Karpas-422 (cell line): ENCODE data around the gene IGLL5. TPM values are rescaled to one million over a fixed set of nuclear protein-coding genes. Genes with fewer than 3 reads are reported as not detected.

Experiments
- DNase-seq: peaks from one replicate; pipeline ENCODE4 v3.0.0-alpha.2; 2015
- H2AFZ ChIP-seq: fragments of 200-600 bp; sonication (generic); 2 replicates; pipeline ENCODE4 v1.6.1; 2014; ENCODE audit warnings: antibody characterized with exemption, low read length, mixed read lengths
- H3K27ac ChIP-seq: fragments of 200-600 bp; sonication (generic); 2 replicates; pipeline ENCODE4 v1.5.1; 2014; ENCODE audit warnings: mild to moderate bottlenecking, low read length, moderate library complexity
- H3K27me3 ChIP-seq: fragments of 200-600 bp; sonication (generic); 2 replicates; pipeline ENCODE4 v1.6.1; 2014; ENCODE audit warnings: low read length, mixed read lengths
- H3K36me3 ChIP-seq: fragments of 200-600 bp; sonication (generic); 2 replicates; pipeline ENCODE4 v1.6.1; 2014; ENCODE audit warnings: low read length, mixed read lengths; ENCODE audit not compliant: insufficient read depth
- H3K4me1 ChIP-seq: fragments of 200-600 bp; sonication (generic); 2 replicates; pipeline ENCODE4 v1.6.1; 2014; ENCODE audit warnings: mild to moderate bottlenecking, low read length, mixed read lengths
- H3K4me2 ChIP-seq: fragments of 200-600 bp; sonication (generic); 2 replicates; pipeline ENCODE4 v1.6.1; 2014; ENCODE audit warnings: low read length, low read depth, mild to moderate bottlenecking; ENCODE audit not compliant: poor library complexity, severe bottlenecking
- H3K4me3 ChIP-seq: fragments of 200-600 bp; sonication (generic); 2 replicates; pipeline ENCODE4 v1.5.1; 2014; ENCODE audit warnings: mild to moderate bottlenecking, antibody characterized with exemption, low read length, mixed read lengths
- H3K79me2 ChIP-seq: fragments of 200-600 bp; sonication (generic); 2 replicates; pipeline ENCODE4 v1.6.1; 2014; ENCODE audit warnings: mild to moderate bottlenecking, low read length, mixed read lengths
- H3K9ac ChIP-seq: fragments of 200-600 bp; sonication (generic); 2 replicates; pipeline ENCODE4 v1.6.0; 2014; ENCODE audit warnings: low read length
- H3K9me2 ChIP-seq: fragments of 200-600 bp; sonication (generic), shearing (Covaris generic); replicated peaks from 2 replicates; pipeline ENCODE4 v1.6.0; 2014; ENCODE audit warnings: mild to moderate bottlenecking, low read length, moderate library complexity; ENCODE audit not compliant: insufficient read depth
- H3K9me3 ChIP-seq: fragments of 300-700, 200-600 bp; sonication (generic); 2 replicates; pipeline ENCODE4 v1.6.1; 2014; ENCODE audit warnings: low read length, mixed read lengths
- H4K20me1 ChIP-seq: fragments of 200-600 bp; sonication (generic); 2 replicates; pipeline ENCODE4 v1.6.1; 2014; ENCODE audit warnings: mild to moderate bottlenecking, antibody characterized with exemption, low read length, low read depth; ENCODE audit not compliant: insufficient read depth
- total RNA-seq: library from RNA; depleted of rRNA; stranded (reverse); fragments of >200 nt; shearing (Covaris generic); gene quantifications from 2 replicates; pipeline ENCODE4 v1.2.3, GENCODE V29; 2014; ENCODE audit warnings: low replicate concordance; rRNA removed

The IGLL5 gene
- total RNA-seq = 1.1 and 8.3 TPM in 2 replicates

GRCh38 chr22:22887621-22888503 lies at the start of gene IGLL5:
IGLL5 (plus strand) TSS chr22:22887816; CDS start chr22:22888054, 238 bp downstream.
- peaks cover 7% of the 10 kb centered on the region for H4K20me1 ChIP-seq
- H3K79me2 ChIP-seq = no peaks in the 10 kb centered on the region
- peak within 1 kb of the TSS; percentile 59 for H3K4me3 ChIP-seq
- peaks cover 99% of the 10 kb centered on the region for H3K4me1 ChIP-seq
- no peaks in the 10 kb centered on the region for H3K9me3 ChIP-seq
- peak; percentile 56 for DNase-seq
- no peaks in the 10 kb centered on the region for H3K9me2 ChIP-seq
- no peaks in the 10 kb centered on the region for H3K36me3 ChIP-seq
- H2AFZ ChIP-seq = no peak within 1 kb of the TSS
- H3K9ac ChIP-seq = peak within 1 kb of the TSS; percentile 66
- peak within 1 kb of the TSS; percentile 63 for H3K4me2 ChIP-seq
- no peaks in the 10 kb centered on the region for H3K27me3 ChIP-seq
- H3K27ac ChIP-seq = no peak within 1 kb of the TSS

- Histone ChIP-seq H3K4me2 (no peak overlapping the region), H2AFZ (no peak overlapping the region), H3K27me3 (no peaks in the 10 kb centered on the region), H3K4me3 (no peak overlapping the region), H4K20me1 (no peaks in the 10 kb centered on the region), H3K27ac (no peak overlapping the region), H3K36me3 (no peaks in the 10 kb centered on the region), H3K9me3 (no peaks in the 10 kb centered on the region), H3K4me1 (peaks cover 52% of the 10 kb centered on the region), H3K9ac (peak overlapping the region; percentile 21; the same call in 1 of the 2 replicates), H3K9me2 (no peaks in the 10 kb centered on the region), H3K79me2 (no peaks in the 10 kb centered on the region)
- DNase-seq = no peak
These were observed 49.3 kb upstream of the IGLL5 start for GRCh38 chr22:22838148-22838786.

GRCh38 chr22:22839570-22840314 lies 47.9 kb upstream of the IGLL5 start:
- no peaks in the 10 kb centered on the region for H3K36me3 ChIP-seq
- no peaks in the 10 kb centered on the region for H3K9me3 ChIP-seq
- no peak overlapping the region for H3K4me3 ChIP-seq
- no peaks in the 10 kb centered on the region for H3K27me3 ChIP-seq
- no peaks in the 10 kb centered on the region for H3K79me2 ChIP-seq
- no peak for DNase-seq
- no peaks in the 10 kb centered on the region for H3K9me2 ChIP-seq
- H3K4me1 ChIP-seq = peaks cover 53% of the 10 kb centered on the region
- H3K4me2 ChIP-seq = peak overlapping the region; percentile 58
- H3K9ac ChIP-seq = no peak overlapping the region
- H4K20me1 ChIP-seq = no peaks in the 10 kb centered on the region
- no peak overlapping the region for H2AFZ ChIP-seq
- H3K27ac ChIP-seq = peak overlapping the region; percentile 71; the same call in 1 of the 2 replicates

- H3K27me3 ChIP-seq = no peaks in the 10 kb centered on the region
- H3K9me2 ChIP-seq = no peaks in the 10 kb centered on the region
- no peaks in the 10 kb centered on the region for H3K79me2 ChIP-seq
- no peak overlapping the region for H2AFZ ChIP-seq
- H3K36me3 ChIP-seq = no peaks in the 10 kb centered on the region
- peak; percentile 87 for DNase-seq
- no peak overlapping the region for H3K9ac ChIP-seq
- peak overlapping the region; percentile 58 for H3K4me2 ChIP-seq
- H3K4me3 ChIP-seq = peak overlapping the region; percentile 17
- H4K20me1 ChIP-seq = no peaks in the 10 kb centered on the region
- H3K27ac ChIP-seq = peak overlapping the region; percentile 71
- H3K4me1 ChIP-seq = peaks cover 59% of the 10 kb centered on the region
- H3K9me3 ChIP-seq = 0 out of 2 replicates have a peak, but pooled peaks cover 4% of the 10 kb centered on the region
These were observed 46.8 kb upstream of the IGLL5 start for GRCh38 chr22:22840780-22841179.

GRCh38 chr22:22841598-22841997 lies 46.0 kb upstream of the IGLL5 start:
- DNase-seq = no peak
- no peaks in the 10 kb centered on the region for H3K79me2 ChIP-seq
- peak overlapping the region; percentile 71 for H3K27ac ChIP-seq
- peak overlapping the region; percentile 17; the same call in 1 of the 2 replicates for H3K4me3 ChIP-seq
- H3K4me1 ChIP-seq = peaks cover 53% of the 10 kb centered on the region
- H3K9ac ChIP-seq = no peak overlapping the region
- H2AFZ ChIP-seq = no peak overlapping the region
- no peaks in the 10 kb centered on the region for H4K20me1 ChIP-seq
- peak overlapping the region; percentile 58 for H3K4me2 ChIP-seq
- H3K36me3 ChIP-seq = no peaks in the 10 kb centered on the region
- H3K27me3 ChIP-seq = no peaks in the 10 kb centered on the region
- 0 out of 2 replicates have a peak, but pooled peaks cover 9% of the 10 kb centered on the region for H3K9me3 ChIP-seq
- no peaks in the 10 kb centered on the region for H3K9me2 ChIP-seq

GRCh38 chr22:22842085-22842484 lies 45.5 kb upstream of the IGLL5 start:
- Histone ChIP-seq H3K27me3 (no peaks in the 10 kb centered on the region), H3K9me2 (no peaks in the 10 kb centered on the region), H3K9ac (no peak overlapping the region), H2AFZ (no peak overlapping the region), H3K4me3 (no peak overlapping the region), H3K79me2 (no peaks in the 10 kb centered on the region), H3K4me1 (peaks cover 56% of the 10 kb centered on the region), H3K9me3 (0 out of 2 replicates have a peak, but pooled peaks cover 9% of the 10 kb centered on the region), H3K27ac (no peak overlapping the region), H3K36me3 (no peaks in the 10 kb centered on the region), H4K20me1 (no peaks in the 10 kb centered on the region), H3K4me2 (no peak overlapping the region)
- DNase-seq = no peak

GRCh38 chr22:22843848-22844247 lies 43.8 kb upstream of the IGLL5 start:
- H2AFZ ChIP-seq = no peak overlapping the region
- peaks cover 64% of the 10 kb centered on the region for H3K4me1 ChIP-seq
- no peaks in the 10 kb centered on the region for H3K27me3 ChIP-seq

More at GRCh38 chr22:22843848-22844247, 43.8 kb upstream of the IGLL5 start:
- 0 out of 2 replicates have a peak, but pooled peaks cover 9% of the 10 kb centered on the region for H3K9me3 ChIP-seq
- no peaks in the 10 kb centered on the region for H3K9me2 ChIP-seq
- H3K36me3 ChIP-seq = no peaks in the 10 kb centered on the region
- no peaks in the 10 kb centered on the region for H3K79me2 ChIP-seq
- H3K9ac ChIP-seq = no peak overlapping the region
- no peaks in the 10 kb centered on the region for H4K20me1 ChIP-seq
- no peak for DNase-seq
- no peak overlapping the region for H3K4me3 ChIP-seq
- H3K27ac ChIP-seq = no peak overlapping the region
- no peak overlapping the region for H3K4me2 ChIP-seq
